GM10248 (cell line): ENCODE data around the gene CLEC2B.

Source experiments
- CTCF ChIA-PET: fragments of 300-600 bp; sonication (Branson Sonifier 250); formaldehyde crosslinking; extraction: SDS; loops from one replicate; lab custom pipeline; 2021; ENCODE audit warnings: antibody characterized with exemption; lab: Yijun Ruan, JAX
- POLR2A ChIA-PET: fragments of 350-650 bp; sonication (Branson Sonifier 250); formaldehyde crosslinking; extraction: SDS; loops from one replicate; lab custom pipeline; 2020; ENCODE audit warnings: antibody characterized with exemption; lab: Yijun Ruan, JAX
- DNase-seq: peaks from one replicate; pipeline ENCODE4 v3.0.0; 2012; ENCODE audit errors: extremely low spot score
- TF ChIP-seq, protein P1 (sequence below): IDR thresholded peaks from 2 replicates; pipeline ENCODE4 v1.5.1; 2012; ENCODE audit warnings: mild to moderate bottlenecking, low read depth; ENCODE audit errors: extremely low read depth, missing control alignments, control extremely low read depth

The CLEC2B gene

DNA sequence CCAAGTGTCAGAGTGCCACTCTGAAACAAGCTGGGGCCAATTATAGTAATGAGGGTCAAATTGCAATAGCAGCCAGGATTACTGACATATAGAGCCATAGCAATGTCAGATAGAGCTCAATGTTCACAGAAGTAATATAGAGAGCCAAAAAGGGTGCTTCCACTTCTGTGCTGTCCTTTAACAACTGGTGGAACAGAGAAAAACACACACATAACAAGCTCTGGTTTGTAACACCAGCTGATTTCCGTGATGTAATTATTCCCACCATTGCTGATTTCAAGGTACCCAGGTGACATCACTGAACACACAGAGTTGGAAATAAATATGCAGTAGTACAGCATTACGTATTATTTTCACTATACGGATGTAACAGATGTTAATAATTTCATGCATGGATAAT is 3.0 kb upstream of the CLEC2B start:
- ChIA-PET POLR2A (no interaction called here), CTCF (interaction anchor here (0.7 to 2.0 kb wide), 11 partner anchors 11 to 281 kb away, joined by 3 to 6 read pairs (median 3); no protein-coding TSS in a partner anchor)
- no peak for DNase-seq
- TF ChIP-seq, protein P1, sequence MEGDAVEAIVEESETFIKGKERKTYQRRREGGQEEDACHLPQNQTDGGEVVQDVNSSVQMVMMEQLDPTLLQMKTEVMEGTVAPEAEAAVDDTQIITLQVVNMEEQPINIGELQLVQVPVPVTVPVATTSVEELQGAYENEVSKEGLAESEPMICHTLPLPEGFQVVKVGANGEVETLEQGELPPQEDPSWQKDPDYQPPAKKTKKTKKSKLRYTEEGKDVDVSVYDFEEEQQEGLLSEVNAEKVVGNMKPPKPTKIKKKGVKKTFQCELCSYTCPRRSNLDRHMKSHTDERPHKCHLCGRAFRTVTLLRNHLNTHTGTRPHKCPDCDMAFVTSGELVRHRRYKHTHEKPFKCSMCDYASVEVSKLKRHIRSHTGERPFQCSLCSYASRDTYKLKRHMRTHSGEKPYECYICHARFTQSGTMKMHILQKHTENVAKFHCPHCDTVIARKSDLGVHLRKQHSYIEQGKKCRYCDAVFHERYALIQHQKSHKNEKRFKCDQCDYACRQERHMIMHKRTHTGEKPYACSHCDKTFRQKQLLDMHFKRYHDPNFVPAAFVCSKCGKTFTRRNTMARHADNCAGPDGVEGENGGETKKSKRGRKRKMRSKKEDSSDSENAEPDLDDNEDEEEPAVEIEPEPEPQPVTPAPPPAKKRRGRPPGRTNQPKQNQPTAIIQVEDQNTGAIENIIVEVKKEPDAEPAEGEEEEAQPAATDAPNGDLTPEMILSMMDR, result no peak

DNA sequence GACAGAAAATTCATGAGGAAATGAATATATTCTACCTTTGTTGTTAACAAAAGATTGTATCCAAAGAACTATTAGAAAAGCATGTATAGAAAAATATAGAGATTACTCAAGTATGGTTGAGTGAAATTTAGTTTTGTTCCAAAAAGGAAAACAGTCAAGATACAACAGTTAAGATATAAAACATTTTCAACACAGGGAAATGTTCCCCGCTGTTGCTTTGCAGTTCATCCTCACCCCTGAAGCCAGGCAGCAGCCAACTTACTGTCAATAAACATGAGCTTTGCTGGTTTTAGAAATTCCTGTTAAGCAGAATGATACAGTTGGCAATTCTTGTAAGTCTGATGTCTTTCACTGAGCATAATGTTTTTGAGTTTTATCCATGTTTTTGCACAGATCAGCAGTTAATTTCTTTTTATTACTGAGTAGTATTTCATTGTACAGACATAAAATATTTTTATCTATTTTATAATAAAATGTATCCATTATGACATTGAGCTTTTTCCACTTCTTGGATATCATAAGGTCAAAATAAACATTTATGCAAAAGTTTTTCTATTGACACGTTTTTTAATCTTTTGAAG is 1.2 kb upstream of the CLEC2B start:
- POLR2A ChIA-PET, result no interaction called here
- CTCF ChIA-PET, result no interaction called here
- no peak for DNase-seq
- TF ChIP-seq, protein P1, result no peak

DNA sequence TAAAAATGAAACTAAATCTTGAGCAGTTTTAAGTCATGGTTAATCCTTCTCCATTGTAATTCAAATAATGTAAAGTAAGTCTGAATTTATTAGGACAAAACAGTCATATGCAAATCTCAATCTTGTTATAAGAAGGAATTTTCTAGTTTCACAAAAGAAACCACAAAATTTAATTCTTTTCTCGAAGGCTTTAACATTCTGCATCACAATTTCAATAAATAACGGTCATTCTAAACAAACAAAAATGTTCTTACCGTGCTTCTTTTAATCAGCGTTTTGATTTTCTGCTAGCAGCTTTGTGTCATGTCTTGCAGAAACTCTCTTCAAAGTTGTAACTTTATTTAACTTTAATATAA is 225 bp downstream of the CLEC2B start:
- TF ChIP-seq, protein P1, result no peak
- ChIA-PET CTCF (interaction anchor here (1.0 to 3.2 kb wide), 3 partner anchors 55 to 118 kb away, joined by 3 to 10 read pairs (median 5); no protein-coding TSS in a partner anchor), POLR2A (interaction anchor here (0.6 kb wide), 1 partner anchor 37 kb away, joined by 3 read pairs; no protein-coding TSS in a partner anchor)
- no peak for DNase-seq

DNA sequence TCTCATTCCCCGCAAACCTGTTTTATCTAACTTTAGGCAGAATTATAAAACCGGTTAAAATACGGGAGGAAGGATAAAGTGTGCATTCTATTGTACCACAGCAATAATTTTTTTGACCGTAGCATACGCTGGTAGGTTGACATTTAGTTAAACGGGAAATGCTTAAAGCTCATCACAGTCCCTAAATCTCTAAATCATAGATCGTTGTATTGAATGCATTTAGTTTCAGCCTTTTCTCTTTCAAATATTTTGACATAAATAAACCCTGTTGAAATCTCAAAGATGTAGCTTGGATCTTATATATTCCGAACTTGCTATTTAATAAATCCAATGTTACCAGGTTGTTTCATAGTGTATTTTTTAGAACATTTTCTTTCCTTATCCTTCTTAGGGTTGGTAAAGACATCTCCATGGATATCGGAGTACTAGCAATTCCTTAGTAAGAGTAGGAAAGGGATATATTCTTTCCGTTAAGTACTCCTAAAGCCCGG is 798 bp downstream of the CLEC2B start:
- CTCF ChIA-PET, result interaction anchor here (2.1 to 3.2 kb wide), 2 partner anchors 54 to 117 kb away, joined by 5 to 10 read pairs; no protein-coding TSS in a partner anchor

DNA sequence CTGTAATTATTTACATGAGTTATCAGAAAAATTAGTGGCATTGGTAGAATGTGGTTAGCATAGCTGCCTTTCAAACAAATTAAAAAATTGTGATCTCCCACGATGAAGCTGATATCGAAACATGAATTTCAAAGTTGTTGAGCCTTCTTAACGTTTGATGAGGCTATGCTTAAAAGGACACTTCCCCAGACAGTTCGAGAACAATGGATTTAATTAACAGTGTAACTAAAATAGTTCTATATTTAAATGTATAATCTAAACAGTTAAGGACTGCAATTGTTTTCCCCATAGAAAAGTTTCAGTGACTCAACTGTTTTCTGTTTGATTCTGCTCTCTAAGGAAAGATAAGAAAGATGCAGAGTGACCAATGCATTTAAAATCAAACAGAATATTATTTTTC is 1.6 kb downstream of the CLEC2B start:
- TF ChIP-seq, protein P1, result no peak
- POLR2A ChIA-PET, result no interaction called here
- DNase-seq, result no peak
- CTCF ChIA-PET, result interaction anchor here (1.0 to 3.2 kb wide), 6 partner anchors 34 to 118 kb away, joined by 3 to 10 read pairs (median 5); no protein-coding TSS in a partner anchor

More for the DNA sequence above, 798 bp downstream of the CLEC2B start:
- DNase-seq, result no peak
- POLR2A ChIA-PET, result interaction anchor here (0.6 kb wide), 1 partner anchor 38 kb away, joined by 3 read pairs; no protein-coding TSS in a partner anchor
- TF ChIP-seq, protein P1, result no peak

DNA sequence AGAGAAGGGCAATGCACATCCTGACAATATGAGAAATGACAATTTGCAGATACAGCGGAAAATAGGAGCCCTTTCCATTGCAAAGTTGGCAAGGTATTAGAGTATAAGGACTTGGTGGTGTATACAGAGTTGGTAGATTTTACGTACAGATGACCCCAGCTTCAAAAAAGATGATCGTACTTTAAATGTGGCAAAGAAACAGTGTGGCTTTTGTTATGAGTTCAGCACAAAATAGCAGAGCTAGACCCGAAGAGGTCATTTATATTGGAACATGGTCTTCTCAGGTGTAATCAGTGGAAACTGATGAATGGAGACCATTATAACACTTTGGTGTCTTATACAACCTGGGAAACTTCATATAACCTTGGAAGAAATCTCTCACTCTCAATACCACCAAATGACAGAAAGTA is 2.3 kb downstream of the CLEC2B start:
- CTCF ChIA-PET, result interaction anchor here (1.0 to 3.2 kb wide), 6 partner anchors 33 to 118 kb away, joined by 3 to 10 read pairs (median 5); no protein-coding TSS in a partner anchor
- POLR2A ChIA-PET, result no interaction called here
- TF ChIP-seq, protein P1, result no peak
- DNase-seq, result no peak
